Omental fat pad (tissue), 4 donors: Measurements from ENCODE around the gene GGTLC2. TPM values are rescaled to one million over a fixed set of nuclear protein-coding genes. Genes with fewer than 3 reads are reported as not detected.
"Not testable (repeated sequence)": the region's sequence is repeated elsewhere in the genome, so short reads cannot be mapped to it uniquely, and the experiment has no call there.

Experiments
- ATAC-seq: fragments of 150-250 bp; one replicate; pipeline ENCODE4 v1.9.1; 2016; ENCODE audit warnings: mild to moderate bottlenecking, moderate library complexity; ENCODE audit not compliant: low FRiP score
- DNase-seq: peaks from one replicate; pipeline ENCODE4 v3.0.0-alpha.2; 2019; ENCODE audit warnings: low spot score
- CTCF ChIP-seq, 3 donors: fragments of 450-650 bp; IDR thresholded peaks; one replicate each; pipeline ENCODE4 v1.5.1; 2016 to 2017; ENCODE audit warnings: antibody characterized with exemption in 3 of 3, mild to moderate bottlenecking in 3 of 3, moderate library complexity in 2 of 3
- total RNA-seq, 4 donors: library from RNA; depleted of rRNA; stranded (reverse); fragments of >200 nt; gene quantifications; one replicate each; pipeline ENCODE4 v1.1.0, GENCODE V29; 2016

Gene GGTLC2
- total RNA-seq = not detected

DNA sequence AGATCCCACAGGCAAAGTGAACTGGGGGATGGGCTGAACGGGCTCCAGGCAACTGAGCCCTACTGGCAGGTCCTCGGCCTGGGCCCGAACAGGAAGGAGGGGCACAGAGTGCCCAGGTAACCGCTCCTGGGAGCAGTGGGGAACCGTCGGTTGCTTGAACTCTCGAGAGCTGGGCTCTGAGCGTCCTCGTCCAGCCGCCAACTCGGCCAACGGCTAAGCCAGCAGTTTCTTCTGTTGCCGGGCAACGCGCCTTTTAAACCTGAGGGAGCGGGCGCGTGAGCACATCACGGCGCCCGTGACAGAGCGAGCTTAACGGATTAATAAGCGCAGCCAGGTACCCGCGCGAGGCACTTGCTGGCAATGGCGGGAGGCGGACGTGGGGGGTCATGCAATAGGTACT is at the start of gene GGTLC2:
Gene GGTLC2, plus strand, starts transcription at position 301 of the 400 bp plus-strand sequence. CDS start 1,732 bp downstream, outside the sequence.
- DNase-seq, ATAC-seq: not testable (repeated sequence)

GRCh38 chr22:22595001-22595835 is 49.2 kb upstream of the GGTLC2 start:
- no peak for DNase-seq
- ATAC-seq = no peak
- no peak for TF ChIP-seq CTCF (IDR thresholded peaks at IDR 0.05)

DNA sequence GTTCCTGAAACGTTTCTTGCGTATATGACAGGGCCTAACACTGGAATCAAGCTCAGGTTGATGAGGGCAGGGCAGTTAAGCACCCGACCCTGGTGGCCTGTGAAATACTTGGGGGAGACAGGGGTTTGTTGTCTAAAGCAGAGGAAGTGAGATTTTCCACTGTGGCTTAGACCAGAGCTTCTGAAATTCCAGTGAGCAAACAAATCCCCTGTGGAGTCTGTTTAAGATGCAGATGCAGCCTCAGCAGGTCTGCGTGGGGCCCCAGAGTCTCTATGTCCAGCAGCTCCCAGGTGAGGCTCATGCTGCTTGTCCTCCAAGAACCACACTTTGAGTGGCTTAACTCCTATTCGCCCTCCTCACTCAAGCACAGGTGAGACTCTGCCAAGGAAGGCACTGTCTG is 46.3 kb upstream of the GGTLC2 start:
- no peak for DNase-seq

GRCh38 chr22:22599248-22599647 is 45.2 kb upstream of the GGTLC2 start:
- ATAC-seq (no peak), DNase-seq (no peak)
- no peak for TF ChIP-seq CTCF (IDR thresholded peaks at IDR 0.05)

More for the DNA sequence above, 46.3 kb upstream of the GGTLC2 start:
- no peak for TF ChIP-seq CTCF (IDR thresholded peaks at IDR 0.05)
- ATAC-seq = no peak

- ATAC-seq = no peak
- DNase-seq = no peak
- no peak for TF ChIP-seq CTCF (IDR thresholded peaks at IDR 0.05)
Measured at GRCh38 chr22:22600531-22601261, 43.7 kb upstream of the GGTLC2 start.

DNA sequence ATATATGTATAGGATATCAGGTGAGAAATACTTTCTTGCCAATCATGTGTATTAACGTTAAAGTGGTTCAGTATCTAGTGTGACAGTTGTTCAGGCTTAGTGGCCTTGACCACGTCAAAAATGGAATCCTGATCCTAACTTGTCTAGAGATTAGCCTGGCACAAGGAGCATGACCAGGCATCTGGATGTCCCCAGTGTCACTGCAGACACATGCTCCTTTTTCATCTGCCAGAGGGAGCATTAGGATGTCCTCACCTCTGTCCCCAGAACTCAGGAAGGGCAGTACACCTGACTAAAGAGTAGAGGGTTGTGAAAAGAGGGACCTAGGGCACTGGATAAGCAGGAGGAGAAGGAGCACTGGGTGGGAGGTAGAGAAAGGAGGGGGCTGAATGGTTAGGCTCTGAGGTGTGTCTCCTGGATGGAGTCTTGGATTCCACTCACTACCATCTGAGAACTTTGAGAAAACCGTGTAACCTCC is 40.9 kb upstream of the GGTLC2 start:
- DNase-seq (no peak), ATAC-seq (no peak)
- no peak for TF ChIP-seq CTCF (IDR thresholded peaks at IDR 0.05)

- TF ChIP-seq CTCF (IDR thresholded peaks at IDR 0.05) = no peak
- DNase-seq (no peak), ATAC-seq (no peak)
Measured at GRCh38 chr22:22604326-22605073, 39.9 kb upstream of the GGTLC2 start.
